Measurements from ENCODE around the gene PLXNB3.

- no peak for TF ChIP-seq POLR2A (IDR thresholded peaks at IDR 0.05)
- TF ChIP-seq CTCF (IDR thresholded peaks at IDR 0.05) = no peak
- TF ChIP-seq POLR2AphosphoS5 (IDR thresholded peaks at IDR 0.05) = no peak
These were observed 17.5 kb downstream of the PLXNB3 start for GRCh38 chrX:153781428-153782047.
